Measurements from ENCODE around the gene ALDH1A2.
A peak's percentile ranks its signal among the peaks of the same experiment; 100 is the strongest.

ALDH1A2 gene

DNA sequence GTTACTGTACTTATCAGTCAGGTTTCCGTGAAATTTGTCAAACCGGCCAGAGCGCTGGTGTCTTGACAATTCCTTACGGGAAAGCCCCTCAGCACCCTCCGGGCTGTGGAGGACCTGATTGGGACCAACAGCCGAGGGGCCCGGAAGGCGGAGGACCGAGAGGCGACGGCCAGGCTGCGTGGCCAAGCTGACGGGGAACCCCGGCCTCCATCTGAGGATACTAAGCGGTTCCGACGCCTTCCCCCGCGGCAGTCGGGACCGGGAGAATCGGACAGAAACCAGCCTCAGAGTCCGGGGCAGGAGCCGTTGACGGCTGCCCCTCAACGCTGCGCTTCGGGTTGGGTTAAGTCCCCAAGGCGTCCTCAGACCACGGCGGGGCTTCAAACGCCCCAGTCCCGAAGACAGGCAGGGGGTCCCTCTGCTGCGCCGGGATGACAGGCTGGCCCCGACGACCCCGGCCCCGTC, 499 bp downstream of the ALDH1A2 start:
- H3K36me3 ChIP-seq (ENCODE audit: low read depth) = no peaks in the 10 kb centered on the region
- no peaks in the 10 kb centered on the region for H3K4me1 ChIP-seq (ENCODE audit: insufficient read depth, poor library complexity, severe bottlenecking)
- H3K4me3 ChIP-seq (ENCODE audit: severe bottlenecking) = peak overlapping the region; percentile 41
- H3K9me3 ChIP-seq (ENCODE audit: severe bottlenecking) = no peaks in the 10 kb centered on the region
- no peak overlapping the region for H3K27ac ChIP-seq (ENCODE audit: poor library complexity, severe bottlenecking)
- TF ChIP-seq, protein P1, sequence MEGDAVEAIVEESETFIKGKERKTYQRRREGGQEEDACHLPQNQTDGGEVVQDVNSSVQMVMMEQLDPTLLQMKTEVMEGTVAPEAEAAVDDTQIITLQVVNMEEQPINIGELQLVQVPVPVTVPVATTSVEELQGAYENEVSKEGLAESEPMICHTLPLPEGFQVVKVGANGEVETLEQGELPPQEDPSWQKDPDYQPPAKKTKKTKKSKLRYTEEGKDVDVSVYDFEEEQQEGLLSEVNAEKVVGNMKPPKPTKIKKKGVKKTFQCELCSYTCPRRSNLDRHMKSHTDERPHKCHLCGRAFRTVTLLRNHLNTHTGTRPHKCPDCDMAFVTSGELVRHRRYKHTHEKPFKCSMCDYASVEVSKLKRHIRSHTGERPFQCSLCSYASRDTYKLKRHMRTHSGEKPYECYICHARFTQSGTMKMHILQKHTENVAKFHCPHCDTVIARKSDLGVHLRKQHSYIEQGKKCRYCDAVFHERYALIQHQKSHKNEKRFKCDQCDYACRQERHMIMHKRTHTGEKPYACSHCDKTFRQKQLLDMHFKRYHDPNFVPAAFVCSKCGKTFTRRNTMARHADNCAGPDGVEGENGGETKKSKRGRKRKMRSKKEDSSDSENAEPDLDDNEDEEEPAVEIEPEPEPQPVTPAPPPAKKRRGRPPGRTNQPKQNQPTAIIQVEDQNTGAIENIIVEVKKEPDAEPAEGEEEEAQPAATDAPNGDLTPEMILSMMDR (IDR thresholded peaks at IDR 0.05; ENCODE audit: poor library complexity, severe bottlenecking) = no peak
- ATAC-seq (ENCODE audit: low read depth) (no peak), DNase-seq (ENCODE audit: low spot score) (peak; percentile 77)
- peaks cover 21% of the 10 kb centered on the region for H3K27me3 ChIP-seq (ENCODE audit: insufficient read depth, poor library complexity, severe bottlenecking)

GRCh38 chr15:58064082-58064979, 1.2 kb downstream of the ALDH1A2 start:
- DNase-seq (ENCODE audit: low spot score) (no peak), ATAC-seq (ENCODE audit: low read depth) (no peak)
- Histone ChIP-seq H3K36me3 (ENCODE audit: low read depth) (no peaks in the 10 kb centered on the region), H3K27me3 (ENCODE audit: insufficient read depth, poor library complexity, severe bottlenecking) (peaks cover 21% of the 10 kb centered on the region), H3K4me1 (ENCODE audit: insufficient read depth, poor library complexity, severe bottlenecking) (no peaks in the 10 kb centered on the region), H3K9me3 (ENCODE audit: severe bottlenecking) (no peaks in the 10 kb centered on the region), H3K27ac (ENCODE audit: poor library complexity, severe bottlenecking) (no peak overlapping the region), H3K4me3 (ENCODE audit: severe bottlenecking) (no peak overlapping the region)
- TF ChIP-seq, protein P1 (IDR thresholded peaks at IDR 0.05; ENCODE audit: poor library complexity, severe bottlenecking) = no peak

GRCh38 chr15:58063614-58064013, 1.9 kb downstream of the ALDH1A2 start:
- H3K4me3 ChIP-seq (ENCODE audit: severe bottlenecking) = no peak overlapping the region
- H3K4me1 ChIP-seq (ENCODE audit: insufficient read depth, poor library complexity, severe bottlenecking) = no peaks in the 10 kb centered on the region
- H3K27me3 ChIP-seq (ENCODE audit: insufficient read depth, poor library complexity, severe bottlenecking) = peaks cover 21% of the 10 kb centered on the region
- ATAC-seq (ENCODE audit: low read depth) (no peak), DNase-seq (ENCODE audit: low spot score) (no peak)
- TF ChIP-seq, protein P1 (IDR thresholded peaks at IDR 0.05; ENCODE audit: poor library complexity, severe bottlenecking) = no peak
- H3K9me3 ChIP-seq (ENCODE audit: severe bottlenecking) = no peaks in the 10 kb centered on the region
- no peak overlapping the region for H3K27ac ChIP-seq (ENCODE audit: poor library complexity, severe bottlenecking)
- no peaks in the 10 kb centered on the region for H3K36me3 ChIP-seq (ENCODE audit: low read depth)

GRCh38 chr15:58062983-58063382, 2.5 kb downstream of the ALDH1A2 start:
- Histone ChIP-seq H3K27me3 (ENCODE audit: insufficient read depth, poor library complexity, severe bottlenecking) (peaks cover 21% of the 10 kb centered on the region), H3K4me1 (ENCODE audit: insufficient read depth, poor library complexity, severe bottlenecking) (no peaks in the 10 kb centered on the region), H3K27ac (ENCODE audit: poor library complexity, severe bottlenecking) (no peak overlapping the region), H3K36me3 (ENCODE audit: low read depth) (no peaks in the 10 kb centered on the region), H3K9me3 (ENCODE audit: severe bottlenecking) (no peaks in the 10 kb centered on the region), H3K4me3 (ENCODE audit: severe bottlenecking) (no peak overlapping the region)
- ATAC-seq (ENCODE audit: low read depth) (no peak), DNase-seq (ENCODE audit: low spot score) (no peak)
- TF ChIP-seq, protein P1 (IDR thresholded peaks at IDR 0.05; ENCODE audit: poor library complexity, severe bottlenecking) = no peak

DNA sequence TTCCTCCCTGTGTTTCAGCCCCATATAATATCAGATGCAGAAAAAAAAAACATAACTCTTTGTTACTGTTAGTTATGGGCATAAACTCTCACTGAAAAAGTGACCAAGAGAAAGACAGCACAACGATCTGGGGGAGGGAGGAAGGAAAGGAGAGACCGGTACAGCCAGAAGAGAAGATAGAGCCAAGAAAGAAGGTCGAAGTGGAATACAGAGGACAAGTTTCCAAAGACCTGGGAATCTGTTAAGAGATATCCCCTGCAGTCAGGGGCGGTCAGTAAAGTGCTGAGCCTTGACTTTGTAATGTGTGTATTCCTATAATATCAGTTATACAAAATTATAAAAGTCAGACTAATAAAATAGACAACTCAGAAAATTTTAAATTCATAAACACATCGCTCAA, 3.3 kb downstream of the ALDH1A2 start:
- DNase-seq (ENCODE audit: low spot score) = no peak
- Histone ChIP-seq H3K27ac (ENCODE audit: poor library complexity, severe bottlenecking) (no peak overlapping the region), H3K4me3 (ENCODE audit: severe bottlenecking) (no peak overlapping the region), H3K36me3 (ENCODE audit: low read depth) (no peaks in the 10 kb centered on the region), H3K27me3 (ENCODE audit: insufficient read depth, poor library complexity, severe bottlenecking) (peaks cover 21% of the 10 kb centered on the region), H3K4me1 (ENCODE audit: insufficient read depth, poor library complexity, severe bottlenecking) (peaks cover 5% of the 10 kb centered on the region), H3K9me3 (ENCODE audit: severe bottlenecking) (no peaks in the 10 kb centered on the region)
- TF ChIP-seq, protein P1 (IDR thresholded peaks at IDR 0.05; ENCODE audit: poor library complexity, severe bottlenecking) = no peak
- no peak for ATAC-seq (ENCODE audit: low read depth)
